ENCODE data around the gene OXA1L. TPM values are rescaled to one million over a fixed set of nuclear protein-coding genes. Genes with fewer than 3 reads are reported as not detected.

Gene OXA1L
- total and polyA plus RNA-seq, 2 experiments from 2014 or later, result 61.7 to 91.7 TPM

GRCh38 chr14:22740020-22740419 lies 26.5 kb upstream of the OXA1L start (continued):
- no peak for TF ChIP-seq ZNF462 (CRISPR knock-in tag; IDR thresholded peaks at IDR 0.05)

GRCh38 chr14:22747769-22748168 lies 18.7 kb upstream of the OXA1L start:
- H3K36me3 Mint-ChIP-seq (ENCODE audit: low read depth), result no peaks in the 10 kb centered on the region
- H3K36me3 ChIP-seq (ENCODE audit: insufficient read depth), result no peaks in the 10 kb centered on the region
- H3K4me1 Mint-ChIP-seq, result peaks cover 15% of the 10 kb centered on the region
- H3K27me3 ChIP-seq (ENCODE audit: insufficient read depth), result no peaks in the 10 kb centered on the region
- H4K20me1 ChIP-seq (replicated peaks; ENCODE audit: insufficient read depth), result no peaks in the 10 kb centered on the region
- TF ChIP-seq ETS1 (IDR thresholded peaks at IDR 0.05), result no peak
- TF ChIP-seq ZNF331 (CRISPR knock-in tag; IDR thresholded peaks at IDR 0.05; ENCODE audit: low read depth), result no peak
- TF ChIP-seq POLR2AphosphoS5 (IDR thresholded peaks at IDR 0.05; ENCODE audit: low read depth), result no peak
- TF ChIP-seq ZNF114 (CRISPR knock-in tag; IDR thresholded peaks at IDR 0.05), result no peak
- no peak for TF ChIP-seq ZNF462 (CRISPR knock-in tag; IDR thresholded peaks at IDR 0.05)
- no peak for TF ChIP-seq NANOG (IDR thresholded peaks at IDR 0.05; ENCODE audit: borderline replicate concordance)
- TF ChIP-seq STAT1 (IDR thresholded peaks at IDR 0.05; ENCODE audit: unreplicated experiment), result no peak
- TF ChIP-seq EZH2 (IDR thresholded peaks at IDR 0.05; ENCODE audit: low read depth, unreplicated experiment), result no peak
- no peak overlapping the region for H3K4me3 Mint-ChIP-seq
- H3K79me2 ChIP-seq (replicated peaks; ENCODE audit: insufficient read depth), result no peaks in the 10 kb centered on the region
- H3K27ac ChIP-seq (ENCODE audit: low read depth), result no peak overlapping the region
- no peak for ATAC-seq
- H2AFZ ChIP-seq, result no peak overlapping the region; the same call in 1 of the 2 replicates
- DNase-seq (ENCODE audit: low spot score), result no peak
- no peaks in the 10 kb centered on the region for H3K9me3 Mint-ChIP-seq
- H3F3A ChIP-seq (replicated peaks; ENCODE audit: low read depth), result no peaks in the 10 kb centered on the region
- H3K4me2 ChIP-seq, result no peak overlapping the region
- peaks cover 13% of the 10 kb centered on the region for H3K4me1 ChIP-seq (ENCODE audit: insufficient read depth)
- no peak overlapping the region for H3K27ac Mint-ChIP-seq
- H3K9me2 ChIP-seq (ENCODE audit: insufficient read depth), result 0 out of 2 replicates have a peak, but pooled peaks cover 2% of the 10 kb centered on the region
- no peak overlapping the region for H3K4me3 ChIP-seq
- peaks cover 2% of the 10 kb centered on the region for H3K27me3 Mint-ChIP-seq (ENCODE audit: insufficient read depth, low read depth, poor library complexity)
